Kidney tubule cell (primary cell): ENCODE results near the gene HUWE1.
"Not testable (repeated sequence)": the region's sequence is repeated elsewhere in the genome, so short reads cannot be mapped to it uniquely, and the experiment has no call there.

Experiments used
- DNase-seq: peaks from one replicate; pipeline ENCODE4 v3.0.0-alpha.2; 2018; ENCODE audit warnings: low spot score

HUWE1 gene

GRCh38 chrX:53504035-53504434, 182.5 kb downstream of the HUWE1 start:
- DNase-seq = not testable (repeated sequence)

GRCh38 chrX:53494436-53494835, 192.1 kb downstream of the HUWE1 start:
- no peak for DNase-seq

- DNase-seq = no peak
These were observed 200.2 kb downstream of the HUWE1 start for GRCh38 chrX:53486285-53486684.

GRCh38 chrX:53483838-53484405, 202.6 kb downstream of the HUWE1 start:
- DNase-seq = no peak

- no peak for DNase-seq
These were observed 203.1 kb downstream of the HUWE1 start for GRCh38 chrX:53483416-53483815.
